IMR-90 (cell line): Measurements from ENCODE around the gene PMIS2. TPM values are rescaled to one million over a fixed set of nuclear protein-coding genes. Genes with fewer than 3 reads are reported as not detected.

Source experiments
- ATAC-seq: fragments of 200-7000 bp; cut with Tn5 transposase; 2 replicates; pipeline ENCODE4 v1.9.1; 2020; ENCODE audit warnings: low read depth, mild to moderate bottlenecking, moderate library complexity
- BruUV-seq: library from RNA; stranded (reverse); fragments of 400-500 nt; replicated peaks from 2 replicates; lab custom pipeline; 2021; lab: Mats Ljungman, UMichigan
- CTCF ChIA-PET: fragments of 300-600 bp; formaldehyde crosslinking; extraction: SDS; loops from one replicate; lab custom pipeline; 2021; ENCODE audit warnings: antibody characterized with exemption; lab: Yijun Ruan, JAX
- POLR2A ChIA-PET: fragments of 300-600 bp; sonication (Branson Sonifier 250); formaldehyde crosslinking; loops from one replicate; lab custom pipeline; 2022; ENCODE audit warnings: antibody characterized with exemption; ENCODE audit not compliant: unreplicated experiment; lab: Charles Lee
- DNase-seq: peaks from one replicate; pipeline ENCODE4 v3.0.0; 2013
- H2AFZ ChIP-seq: replicated peaks from 2 replicates; pipeline ENCODE3; 2013; ENCODE audit warnings: low read length, mild to moderate bottlenecking; ENCODE audit not compliant: poor library complexity
- H2AK5ac ChIP-seq: 2 replicates; pipeline ENCODE4 v1.6.1; 2013; ENCODE audit warnings: low read depth, low read length, inconsistent platforms
- H2AK9ac ChIP-seq: replicated peaks from 2 replicates; pipeline ENCODE3; 2013; ENCODE audit warnings: mild to moderate bottlenecking, low read depth, low read length, moderate library complexity; ENCODE audit not compliant: poor library complexity
- H2BK120ac ChIP-seq: 2 replicates; pipeline ENCODE4 v1.6.1; 2013; ENCODE audit warnings: low read depth, low read length, inconsistent platforms
- H2BK15ac ChIP-seq: 3 replicates; pipeline ENCODE4 v1.6.1; 2013; ENCODE audit warnings: low read depth, low read length, inconsistent platforms
- H2BK20ac ChIP-seq: 2 replicates; pipeline ENCODE4 v1.6.1; 2013; ENCODE audit warnings: low read depth, mild to moderate bottlenecking, inconsistent platforms, low read length, moderate library complexity
- H2BK5ac ChIP-seq: 2 replicates; pipeline ENCODE4 v1.6.1; 2013; ENCODE audit warnings: mild to moderate bottlenecking, low read depth, low read length, inconsistent platforms; ENCODE audit not compliant: poor library complexity, severe bottlenecking
- H3K14ac ChIP-seq: replicated peaks from 2 replicates; pipeline ENCODE4 v1.6.1; 2013; ENCODE audit warnings: low read depth, low read length, inconsistent platforms
- H3K18ac ChIP-seq: 2 replicates; pipeline ENCODE4 v1.6.1; 2013; ENCODE audit warnings: low read depth, low read length, control low read depth
- H3K23ac ChIP-seq: 2 replicates; pipeline ENCODE4 v1.6.1; 2013; ENCODE audit warnings: low read depth, low read length, inconsistent platforms
- H3K27ac ChIP-seq: 2 replicates; pipeline ENCODE4 v1.5.1; 2013; ENCODE audit warnings: mild to moderate bottlenecking, control low read depth, low read length; ENCODE audit not compliant: insufficient read depth
- H3K27me3 ChIP-seq: 2 replicates; pipeline ENCODE4 v1.6.1; 2013; ENCODE audit warnings: low read length; ENCODE audit not compliant: control insufficient read depth, insufficient read depth
- H3K36me3 ChIP-seq: 2 replicates; pipeline ENCODE4 v1.6.1; 2013; ENCODE audit warnings: low read length, mixed read lengths; ENCODE audit not compliant: control insufficient read depth, insufficient read depth
- H3K4ac ChIP-seq: 2 replicates; pipeline ENCODE4 v1.6.1; 2013; ENCODE audit warnings: low read depth, low read length, inconsistent platforms
- H3K4me1 ChIP-seq: 2 replicates; pipeline ENCODE4 v1.6.1; 2013; ENCODE audit warnings: low read length, mixed read lengths; ENCODE audit not compliant: control insufficient read depth, insufficient read depth
- H3K4me2 ChIP-seq: 2 replicates; pipeline ENCODE4 v1.6.1; 2013; ENCODE audit warnings: low read depth, mild to moderate bottlenecking, control low read depth, low read length, moderate library complexity
- H3K4me3 ChIP-seq: 2 replicates; pipeline ENCODE4 v1.5.1; 2013; ENCODE audit warnings: low read depth, mild to moderate bottlenecking, control low read depth, low read length, moderate library complexity; ENCODE audit not compliant: insufficient read depth
- H3K56ac ChIP-seq: 2 replicates; pipeline ENCODE4 v1.6.1; 2013; ENCODE audit warnings: low read length, inconsistent platforms; ENCODE audit not compliant: insufficient read depth; ENCODE audit errors: extremely low read depth
- H3K79me1 ChIP-seq, 2 experiments: 2 replicates each; pipeline ENCODE4 v1.6.1; 2013; ENCODE audit warnings: low read length in 2 of 2, inconsistent platforms in 1 of 2, low read depth in 1 of 2
- H3K9ac ChIP-seq: 2 replicates; pipeline ENCODE4 v1.6.1; 2013; ENCODE audit warnings: low read depth, low read length, control low read depth
- H3K9me1 ChIP-seq: 2 replicates; pipeline ENCODE4 v1.6.1; 2013; ENCODE audit warnings: low read length, inconsistent platforms; ENCODE audit not compliant: insufficient read depth
- H3K9me3 ChIP-seq: 2 replicates; pipeline ENCODE4 v1.6.1; 2013; ENCODE audit warnings: low read length; ENCODE audit not compliant: control insufficient read depth, insufficient read depth
- H4K20me1 ChIP-seq: 2 replicates; pipeline ENCODE4 v1.6.1; 2013; ENCODE audit warnings: low read length, inconsistent platforms; ENCODE audit not compliant: insufficient read depth
- H4K5ac ChIP-seq: 2 replicates; pipeline ENCODE4 v1.6.1; 2013; ENCODE audit warnings: mild to moderate bottlenecking, low read depth, low read length, control low read depth
- H4K8ac ChIP-seq, 2 experiments: 2 replicates each; pipeline ENCODE4 v1.6.1; 2013; ENCODE audit warnings: low read depth in 2 of 2, low read length in 2 of 2, control low read depth in 1 of 2, inconsistent platforms in 1 of 2
- H4K91ac ChIP-seq: 2 replicates; pipeline ENCODE4 v1.6.1; 2013; ENCODE audit warnings: low read depth, low read length, inconsistent platforms; ENCODE audit not compliant: insufficient read depth
- BHLHE40 ChIP-seq: fragments of 150-350 bp; IDR thresholded peaks from 2 replicates; pipeline ENCODE4 v1.6.1; 2016; ENCODE audit warnings: mild to moderate bottlenecking, low read depth, low read length
- RCOR1 ChIP-seq: IDR thresholded peaks from 2 replicates; pipeline ENCODE4 v1.6.1; 2012; ENCODE audit warnings: mild to moderate bottlenecking, low read length, improper control_type of control experiment; ENCODE audit not compliant: insufficient replicate concordance
- WGBS, 2 experiments: methylation state at CpG; one replicate each; pipeline versions ENCODE4 v1.1.5 to v1.1.7; 2013; ENCODE audit warnings: missing lambda C conversion rate in 2 of 2; ENCODE audit not compliant: insufficient read length in 1 of 2; ENCODE audit errors: extremely low coverage in 2 of 2; 5-methylcytosine and 5-hydroxymethylcytosine counted together
- dilution Hi-C: fragments of 300-500 bp; cut with HindIII; formaldehyde crosslinking; loops from one replicate; pipeline ENCODE4 v1.14.3; 2018; ENCODE audit warnings: low sequenced_read_pairs; ENCODE audit not compliant: unreplicated experiment
- in situ Hi-C: fragments of 300-500 bp; cut with MboI; formaldehyde crosslinking; loops from 3 replicates; pipeline ENCODE4 v1.14.3; 2019; ENCODE audit warnings: low sequenced_read_pairs, inconsistent platforms, mixed read lengths
- intact Hi-C: fragments of 100-400 bp; cut with micrococcal nuclease; formaldehyde crosslinking; loops from 2 replicates; pipeline ENCODE4 v1.10.0; 2022
- polyA plus RNA-seq, 3 experiments: library from polyadenylated mRNA; depleted of rRNA; stranded (reverse); fragments of >200 nt; gene quantifications; 2 replicates each; pipeline ENCODE4 v1.2.3, GENCODE V29; 2012; ENCODE audit warnings: low replicate concordance in 1 of 3
- total RNA-seq: library from RNA; depleted of rRNA; stranded (reverse); fragments of >200 nt; gene quantifications from 2 replicates; pipeline ENCODE4 v1.2.3, GENCODE V29; 2012

The PMIS2 gene
- total and polyA plus RNA-seq, 2 of the 4 experiments (the other 2 are of a cell fraction), result not detected

- Histone ChIP-seq H3K36me3 (no peaks in the 10 kb centered on the region), H3K56ac (no peak overlapping the region), H2BK20ac (no peak overlapping the region), H3K4ac (no peak overlapping the region), H3K27ac (no peak overlapping the region), H2AK5ac (no peak overlapping the region), H3K4me3 (no peak overlapping the region), H3K9ac (no peak overlapping the region), H3K27me3 (peaks cover 42% of the 10 kb centered on the region), H2AFZ (no peak overlapping the region), H2AK9ac (no peak overlapping the region), H4K20me1 (no peaks in the 10 kb centered on the region), H3K23ac (no peak overlapping the region), H3K9me1 (0 out of 2 replicates have a peak, but pooled peaks cover 3% of the 10 kb centered on the region), H4K8ac (no peak overlapping the region), H3K14ac (no peak overlapping the region), H2BK15ac (no peak overlapping the region), H3K4me1 (no peaks in the 10 kb centered on the region), H3K4me2 (no peak overlapping the region), H4K5ac (no peak overlapping the region), H4K91ac (no peak overlapping the region), H2BK120ac (no peak overlapping the region), H3K18ac (no peak overlapping the region), H2BK5ac (no peak overlapping the region), H3K79me1 (no peaks in the 10 kb centered on the region), H3K9me3 (no peaks in the 10 kb centered on the region)
- ChIA-PET CTCF (no interaction called here), POLR2A (no interaction called here)
- in situ Hi-C loops (no loop called here), dilution Hi-C loops (no loop called here), intact Hi-C loops (no loop called here)
- no TSS peak for BruUV-seq
- TF ChIP-seq RCOR1 (no peak), BHLHE40 (no peak)
- no peak for DNase-seq
- WGBS, 2 experiments, result 81% methylated on average over 6 of the region's 9 CpGs; no CpG with 5 or more reads in 1 of the 2 experiments
- no peak for ATAC-seq
Measured at GRCh38 chr19:35556025-35556590, 29.9 kb upstream of the PMIS2 start.
